H1 (cell line): Measurements from ENCODE around the gene POU6F2. TPM values are rescaled to one million over a fixed set of nuclear protein-coding genes. Genes with fewer than 3 reads are reported as not detected.

Experiments used
- CTCF ChIA-PET: fragments of 300-600 bp; sonication (Branson Sonifier 250); formaldehyde crosslinking; loops from one replicate; lab custom pipeline; 2021; ENCODE audit not compliant: partially characterized antibody; lab: Charles Lee
- POLR2A ChIA-PET: fragments of 300-600 bp; sonication (Branson Sonifier 250); formaldehyde crosslinking; loops from one replicate; lab custom pipeline; 2021; ENCODE audit warnings: inconsistent platforms; ENCODE audit not compliant: partially characterized antibody; lab: Charles Lee
- DNase-seq, 2 experiments: peaks; one replicate each; pipeline versions ENCODE4 v3.0.0 to v3.0.0-alpha.2; 2010 to 2022; ENCODE audit warnings: low spot score in 2 of 2, low read depth in 1 of 2, mixed read lengths in 1 of 2
- FAIRE-seq: peaks from 2 replicates; lab custom pipeline; 2011; peaks lifted over from hg19 to GRCh38; lab: Jason Lieb, UNC
- H2AFZ ChIP-seq: 2 replicates; pipeline ENCODE4 v1.8.1; 2012; ENCODE audit warnings: low read length, inconsistent platforms
- H2AK5ac ChIP-seq: 2 replicates; pipeline ENCODE4 v1.6.1; 2013; ENCODE audit warnings: low read depth, low read length
- H2BK120ac ChIP-seq: replicated peaks from 2 replicates; pipeline ENCODE3; 2013; ENCODE audit warnings: low read depth, low read length, inconsistent platforms
- H2BK12ac ChIP-seq: 2 replicates; pipeline ENCODE4 v1.6.1; 2013; ENCODE audit warnings: low read depth, low read length
- H2BK15ac ChIP-seq: 2 replicates; pipeline ENCODE4 v1.6.1; 2013; ENCODE audit warnings: low read length
- H2BK20ac ChIP-seq: 2 replicates; pipeline ENCODE4 v1.6.1; 2013; ENCODE audit warnings: low read length
- H2BK5ac ChIP-seq: 2 replicates; pipeline ENCODE4 v1.6.1; 2013; ENCODE audit warnings: low read depth, low read length
- H3K14ac ChIP-seq: 2 replicates; pipeline ENCODE4 v1.6.1; 2013; ENCODE audit warnings: inconsistent platforms; ENCODE audit not compliant: insufficient read length
- H3K18ac ChIP-seq: 2 replicates; pipeline ENCODE4 v1.6.1; 2013; ENCODE audit warnings: low read length; ENCODE audit errors: extremely low read depth
- H3K23ac ChIP-seq: 2 replicates; pipeline ENCODE4 v1.6.1; 2013; ENCODE audit warnings: inconsistent platforms; ENCODE audit not compliant: insufficient read length
- H3K23me2 ChIP-seq: 2 replicates; pipeline ENCODE4 v1.6.1; 2013; ENCODE audit warnings: low read depth, low read length
- H3K27ac ChIP-seq: 2 replicates; pipeline ENCODE4 v1.6.1; 2011; ENCODE audit warnings: low read depth, low read length, inconsistent platforms
- H3K27me3 ChIP-seq, 4 experiments: replicated peaks in 1 of 4; 1 replicate in 1 of 4; 2 replicates in 3 of 4; pipeline versions ENCODE4 v1.6.1 to v1.8.1; 2011 to 2013; ENCODE audit warnings: low read length in 3 of 4, mild to moderate bottlenecking in 3 of 4, inconsistent platforms in 2 of 4, mixed read lengths in 2 of 4, moderate library complexity in 1 of 4; ENCODE audit not compliant: control insufficient read depth in 3 of 4, insufficient read depth in 3 of 4; ENCODE audit errors: extremely low read depth in 1 of 4
- H3K36me3 ChIP-seq, 4 experiments: 2 replicates each; pipeline versions ENCODE4 v1.6.1 to v1.8.1; 2011 to 2013; ENCODE audit warnings: mild to moderate bottlenecking in 4 of 4, low read length in 3 of 4, moderate library complexity in 2 of 4, control low read depth in 1 of 4, inconsistent platforms in 1 of 4; ENCODE audit not compliant: insufficient read depth in 4 of 4, control insufficient read depth in 2 of 4
- H3K4ac ChIP-seq: replicated peaks from 2 replicates; pipeline ENCODE3; 2013; ENCODE audit warnings: low read length, low read depth, mixed read lengths, inconsistent platforms; ENCODE audit not compliant: insufficient read length
- H3K4me1 ChIP-seq, 4 experiments: replicated peaks in 1 of 4; 1 replicate in 1 of 4; 2 replicates in 3 of 4; pipeline versions ENCODE4 v1.6.1 to v1.8.1; 2011 to 2013; ENCODE audit warnings: low read length in 3 of 4, inconsistent platforms in 2 of 4, mixed read lengths in 1 of 4; ENCODE audit not compliant: insufficient read depth in 4 of 4, control insufficient read depth in 3 of 4
- H3K4me2 ChIP-seq, 2 experiments: 2 replicates each; pipeline versions ENCODE4 v1.6.1 to v1.8.1; 2011 to 2013; ENCODE audit warnings: low read depth in 2 of 2, low read length in 2 of 2, control low read depth in 1 of 2, inconsistent platforms in 1 of 2, mild to moderate bottlenecking in 1 of 2; ENCODE audit not compliant: insufficient read depth in 1 of 2
- H3K4me3 ChIP-seq, 4 experiments: fragments of 200-600, 300-600 bp in 1 of 4; sonication (generic), shearing (Covaris generic), sonication (Bioruptor Twin) in 1 of 4; 2 replicates each; pipeline versions ENCODE4 v1.5.1 to v1.8.1; 2011 to 2016; ENCODE audit warnings: low read length in 4 of 4, low read depth in 3 of 4, control low read depth in 2 of 4, inconsistent platforms in 2 of 4, mild to moderate bottlenecking in 2 of 4, mixed read lengths in 1 of 4, moderate library complexity in 1 of 4; ENCODE audit not compliant: insufficient read depth in 2 of 4; ENCODE audit errors: extremely low read depth in 1 of 4
- H3K56ac ChIP-seq: replicated peaks from 2 replicates; pipeline ENCODE3; 2013; ENCODE audit warnings: low read depth, mild to moderate bottlenecking, mixed read lengths, low read length, inconsistent platforms; ENCODE audit not compliant: insufficient read length
- H3K79me1 ChIP-seq: 2 replicates; pipeline ENCODE4 v1.6.1; 2013; ENCODE audit warnings: low read depth, low read length, control low read depth
- H3K79me2 ChIP-seq, 2 experiments: 2 replicates each; pipeline versions ENCODE4 v1.6.1 to v1.8.1; 2012 to 2013; ENCODE audit warnings: low read length in 2 of 2, mild to moderate bottlenecking in 2 of 2, inconsistent platforms in 1 of 2; ENCODE audit not compliant: insufficient read depth in 2 of 2, control insufficient read depth in 1 of 2
- H3K9ac ChIP-seq, 4 experiments: replicated peaks in 1 of 4; 1 replicate in 1 of 4; 2 replicates in 3 of 4; pipeline versions ENCODE4 v1.6.1 to v1.8.1; 2011 to 2013; ENCODE audit warnings: low read depth in 3 of 4, low read length in 3 of 4, control low read depth in 2 of 4, mild to moderate bottlenecking in 2 of 4, moderate library complexity in 2 of 4, inconsistent platforms in 1 of 4; ENCODE audit errors: extremely low read depth in 1 of 4
- H3K9me3 ChIP-seq, 2 experiments: 2 replicates each; pipeline versions ENCODE4 v1.6.1 to v1.8.1; 2012 to 2013; ENCODE audit warnings: mild to moderate bottlenecking in 2 of 2, moderate library complexity in 2 of 2, control low read depth in 1 of 2, inconsistent platforms in 1 of 2, low read depth in 1 of 2, low read length in 1 of 2, mixed read lengths in 1 of 2; ENCODE audit not compliant: insufficient read depth in 2 of 2
- H4K20me1 ChIP-seq, 2 experiments: replicated peaks in 1 of 2; 2 replicates each; pipeline versions ENCODE3 to v1.8.1; 2011 to 2013; ENCODE audit warnings: inconsistent platforms in 2 of 2, low read length in 2 of 2, mild to moderate bottlenecking in 1 of 2; ENCODE audit not compliant: insufficient read depth in 2 of 2, control insufficient read depth in 1 of 2
- H4K5ac ChIP-seq: 2 replicates; pipeline ENCODE4 v1.6.1; 2013; ENCODE audit warnings: low read length, low read depth, mixed read lengths, inconsistent platforms; ENCODE audit not compliant: insufficient read length
- H4K8ac ChIP-seq: 2 replicates; pipeline ENCODE4 v1.8.0; 2013; ENCODE audit warnings: mild to moderate bottlenecking, moderate library complexity, low read length, inconsistent platforms; ENCODE audit not compliant: insufficient read depth; ENCODE audit errors: extremely low read depth
- H4K91ac ChIP-seq: replicated peaks from 2 replicates; pipeline ENCODE3; 2013; ENCODE audit warnings: low read length, mixed read lengths, inconsistent platforms; ENCODE audit not compliant: insufficient read length
- ASH2L ChIP-seq: fragments of 200-600, 300-600 bp; sonication (generic); IDR thresholded peaks from one replicate; pipeline ENCODE4 v1.7.1; 2017; ENCODE audit warnings: low read length
- CHD1 ChIP-seq: IDR thresholded peaks from 2 replicates; pipeline ENCODE4 v1.6.1; 2012; ENCODE audit warnings: low read depth, low read length, improper control_type of control experiment
- CREB1 ChIP-seq: IDR thresholded peaks from 2 replicates; pipeline ENCODE4 v1.6.1; 2012; ENCODE audit warnings: inconsistent platforms
- E2F6 ChIP-seq: IDR thresholded peaks from 2 replicates; pipeline ENCODE4 v1.6.1; 2012; ENCODE audit warnings: inconsistent platforms
- FOSL1 ChIP-seq: IDR thresholded peaks from 2 replicates; pipeline ENCODE4 v1.6.1; 2011; ENCODE audit warnings: mild to moderate bottlenecking, low read depth, low read length, moderate library complexity; ENCODE audit not compliant: insufficient read depth
- HDAC2 ChIP-seq, 2 experiments: fragments of 300-600 bp in 1 of 2; sonication (generic) in 1 of 2; IDR thresholded peaks; 2 replicates each; pipeline ENCODE4 v1.6.1; 2011 to 2012; ENCODE audit warnings: low read depth in 2 of 2, low read length in 2 of 2, mild to moderate bottlenecking in 2 of 2, moderate library complexity in 2 of 2, borderline replicate concordance in 1 of 2, inconsistent platforms in 1 of 2
- KDM5A ChIP-seq: fragments of 200-600 bp; IDR thresholded peaks from 2 replicates; pipeline ENCODE4 v1.7.1; 2012; ENCODE audit warnings: mild to moderate bottlenecking, low read length, inconsistent platforms, mixed read lengths
- NRF1 ChIP-seq: IDR thresholded peaks from 2 replicates; pipeline ENCODE4 v1.6.1; 2011; ENCODE audit warnings: mild to moderate bottlenecking, low read depth, low read length, improper control_type of control experiment
- POLR2A ChIP-seq, 2 experiments: IDR thresholded peaks; 1 replicate in 1 of 2; 2 replicates in 1 of 2; pipeline ENCODE4 v1.6.1; 2011; ENCODE audit warnings: low read depth in 2 of 2, low read length in 2 of 2, mild to moderate bottlenecking in 2 of 2; ENCODE audit errors: control extremely low read depth in 1 of 2
- POU5F1 ChIP-seq: IDR thresholded peaks from 2 replicates; pipeline ENCODE4 v1.6.1; 2011; ENCODE audit warnings: low read depth, mild to moderate bottlenecking, low read length, moderate library complexity
- RAD21 ChIP-seq, 2 experiments: IDR thresholded peaks in 1 of 2; conservative IDR thresholded peaks in 1 of 2; 2 replicates each; pipeline ENCODE4 v1.6.1; 2011; ENCODE audit warnings: low read depth in 2 of 2, low read length in 2 of 2, improper control_type of control experiment in 1 of 2, inconsistent platforms in 1 of 2, mild to moderate bottlenecking in 1 of 2, moderate library complexity in 1 of 2
- SP2 ChIP-seq: IDR thresholded peaks from 2 replicates; pipeline ENCODE4 v1.6.1; 2012; ENCODE audit warnings: mild to moderate bottlenecking, low read length, inconsistent platforms
- YY1 ChIP-seq: IDR thresholded peaks from 2 replicates; pipeline ENCODE4 v1.6.1; 2011; ENCODE audit warnings: low read depth, mild to moderate bottlenecking, low read length
- WGBS, 2 experiments: shearing (Covaris generic) in 1 of 2; methylation state at CpG; one replicate each; pipeline versions ENCODE4 v1.1.6 to v1.1.7; 2013 to 2015; ENCODE audit warnings: low lambda C conversion rate in 2 of 2, mixed read lengths in 2 of 2, inconsistent platforms in 1 of 2, low coverage in 1 of 2, missing lambda C conversion rate in 1 of 2; ENCODE audit not compliant: insufficient replicate concordance in 2 of 2, insufficient coverage in 1 of 2, insufficient read length in 1 of 2; ENCODE audit errors: extremely low coverage in 1 of 2, missing lambda C conversion rate in 1 of 2; 5-methylcytosine and 5-hydroxymethylcytosine counted together
- polyA plus RNA-seq, 7 experiments: library from polyadenylated mRNA; depleted of rRNA in 3 of 7; stranded (reverse) in 5 of 7; unstranded in 2 of 7; fragments of >200 nt in 5 of 7; fragments of 200-250 nt in 2 of 7; gene quantifications; 1 replicate in 5 of 7; 2 replicates in 1 of 7; 4 replicates in 1 of 7; pipeline versions ENCODE4 v1.2.1 to v1.2.3, GENCODE V29; 2011 to 2013; ENCODE audit warnings: missing spikeins in 2 of 7, mixed read lengths in 2 of 7
- total RNA-seq: library from RNA; stranded (reverse); fragmentation: NEBNext Ultra II Directional; extraction: Animal tissue kit (Norgen Biotek cat#: 25700); gene quantifications from 2 replicates; pipeline ENCODE4 v1.2.1, GENCODE V29; 2021
- TF ChIP-seq, protein P1 (sequence below): IDR thresholded peaks from 2 replicates; pipeline ENCODE4 v1.6.1; 2012; ENCODE audit warnings: inconsistent platforms

Gene POU6F2
- total and polyA plus RNA-seq, 2 of the 8 experiments (the other 6 are each of a cell fraction or from before 2014, with no cell fraction given) = 1.1 to 2.0 TPM

- Histone ChIP-seq H3K27ac (no peak overlapping the region), H2AFZ (no peak overlapping the region), H2BK12ac (no peak overlapping the region), H3K4me1 (peaks cover 1 to 4% (median 2%) of the 10 kb centered on the region in 4 experiments; a peak in 3 of 7 replicates), H3K56ac (no peak overlapping the region), H3K23ac (no peak overlapping the region), H3K79me2 (no peaks in the 10 kb centered on the region), H3K79me1 (no peaks in the 10 kb centered on the region), H3K18ac (no peak overlapping the region), H3K27me3 (no peaks in the 10 kb centered on the region), H4K20me1 (no peaks in the 10 kb centered on the region), H3K4ac (no peak overlapping the region), H4K8ac (no peak overlapping the region), H3K14ac (no peak overlapping the region), H2BK15ac (no peak overlapping the region), H3K9ac (no peak overlapping the region), H2AK5ac (no peak overlapping the region), H2BK120ac (no peak overlapping the region), H2BK20ac (no peak overlapping the region), H3K4me3 (no peak overlapping the region), H4K5ac (no peak overlapping the region), H3K4me2 (no peak overlapping the region), H4K91ac (no peak overlapping the region), H3K36me3 (no peaks in the 10 kb centered on the region), H3K23me2 (no peaks in the 10 kb centered on the region), H3K9me3 (no peaks in the 10 kb centered on the region), H2BK5ac (no peak overlapping the region)
- 84% methylated on average over 3 of the region's 3 CpGs; no CpG with 5 or more reads in 1 of the 2 experiments for WGBS, 2 experiments
- FAIRE-seq (no peak), DNase-seq (no peak)
- ChIA-PET POLR2A (no interaction called here), CTCF (interaction anchor here (0.6 to 4.8 kb wide), 8 partner anchors 8 to 987 kb away, joined by 3 to 26 read pairs (median 4); no protein-coding TSS in a partner anchor)
- TF ChIP-seq KDM5A = no peak
- TF ChIP-seq, protein P1, sequence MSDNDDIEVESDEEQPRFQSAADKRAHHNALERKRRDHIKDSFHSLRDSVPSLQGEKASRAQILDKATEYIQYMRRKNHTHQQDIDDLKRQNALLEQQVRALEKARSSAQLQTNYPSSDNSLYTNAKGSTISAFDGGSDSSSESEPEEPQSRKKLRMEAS = no peak
- no peak for TF ChIP-seq YY1
- TF ChIP-seq SP2 = no peak
- no peak for TF ChIP-seq E2F6
- no peak for TF ChIP-seq CREB1
- TF ChIP-seq HDAC2 (IDR thresholded peaks at IDR 0.05; ENCODE audit: borderline replicate concordance in 1 of 2, low read depth in 2 of 2, low read length in 2 of 2) = no peak
- TF ChIP-seq ASH2L = no peak
- no peak for TF ChIP-seq FOSL1
- no peak for TF ChIP-seq POLR2A (IDR thresholded peaks at IDR 0.05; ENCODE audit: control extremely low read depth in 1 of 2, low read depth in 2 of 2, low read length in 2 of 2)
- no peak for TF ChIP-seq RAD21 (IDR thresholded peaks at IDR 0.05 in 1 of 2, conservative IDR thresholded peaks at IDR 0.05 in 1 of 2; ENCODE audit: low read depth in 2 of 2, low read length in 2 of 2)
- TF ChIP-seq CHD1 = no peak
- no peak for TF ChIP-seq POU5F1
- TF ChIP-seq NRF1 = no peak
Measured at GRCh38 chr7:39394105-39394680, 416.5 kb downstream of the POU6F2 start.
